NCI-H1694 (cell line): ENCODE measurements around the gene PRMT7.

Experiments
- DNase-seq: peaks from one replicate; lab custom pipeline; 2025; lab: John Stamatoyannopoulos, UW

The PRMT7 gene

GRCh38 chr16:68310774-68311511 lies at the start of gene PRMT7, which contains the start of gene SLC7A6OS:
Gene PRMT7, plus strand, starts transcription at chr16:68311019. Its CDS starts 4,961 bp downstream, at chr16:68315980.
Gene SLC7A6OS, minus strand, starts transcription at chr16:68310946. Its CDS starts 20 bp downstream, at chr16:68310926.
- DNase-seq, result peak; percentile 80

GRCh38 chr16:68263559-68264127 lies 47.2 kb upstream of the PRMT7 start:
- DNase-seq, result no peak

GRCh38 chr16:68264128-68265077 lies 46.4 kb upstream of the PRMT7 start, which contains the start of gene SLC7A6:
Gene SLC7A6, plus strand, starts transcription at chr16:68264526. Its CDS starts 10,201 bp downstream, at chr16:68274727.
- peak; percentile 41 for DNase-seq

GRCh38 chr16:68265078-68265920 lies 45.5 kb upstream of the PRMT7 start:
- DNase-seq, result no peak

- DNase-seq, result no peak
Measured at GRCh38 chr16:68267612-68268405, 43.0 kb upstream of the PRMT7 start.

- no peak for DNase-seq
Measured at GRCh38 chr16:68269793-68270192, 41.0 kb upstream of the PRMT7 start.

GRCh38 chr16:68270353-68270752 lies 40.5 kb upstream of the PRMT7 start:
- no peak for DNase-seq

- DNase-seq, result no peak
Measured at GRCh38 chr16:68272507-68273209, 38.2 kb upstream of the PRMT7 start.

- no peak for DNase-seq
Measured at GRCh38 chr16:68273459-68273858, 37.4 kb upstream of the PRMT7 start.

- DNase-seq, result no peak
Measured at GRCh38 chr16:68273896-68274295, 36.9 kb upstream of the PRMT7 start.

GRCh38 chr16:68274441-68274840 lies 36.4 kb upstream of the PRMT7 start:
- no peak for DNase-seq

GRCh38 chr16:68275611-68276191 lies 35.1 kb upstream of the PRMT7 start:
- DNase-seq, result peak; percentile 78

GRCh38 chr16:68276223-68276622 lies 34.6 kb upstream of the PRMT7 start:
- DNase-seq, result no peak

GRCh38 chr16:68279726-68280558 lies 30.9 kb upstream of the PRMT7 start:
- DNase-seq, result no peak

- DNase-seq, result no peak
Measured at GRCh38 chr16:68281368-68282063, 29.3 kb upstream of the PRMT7 start.

- no peak for DNase-seq
Measured at GRCh38 chr16:68282064-68282452, 28.8 kb upstream of the PRMT7 start.

- DNase-seq, result no peak
Measured at GRCh38 chr16:68283346-68283745, 27.5 kb upstream of the PRMT7 start.
